Limb (tissue), 2 donors: Measurements from ENCODE around the gene LRTM1.
A peak's percentile ranks its signal among the peaks of the same experiment; 100 is the strongest.

ENCODE experiments used
- DNase-seq, 2 donors: peaks; one replicate each; pipeline ENCODE4 v3.0.0-alpha.2; 2016; ENCODE audit errors: extremely low spot score in 2 of 2

The LRTM1 gene

DNA sequence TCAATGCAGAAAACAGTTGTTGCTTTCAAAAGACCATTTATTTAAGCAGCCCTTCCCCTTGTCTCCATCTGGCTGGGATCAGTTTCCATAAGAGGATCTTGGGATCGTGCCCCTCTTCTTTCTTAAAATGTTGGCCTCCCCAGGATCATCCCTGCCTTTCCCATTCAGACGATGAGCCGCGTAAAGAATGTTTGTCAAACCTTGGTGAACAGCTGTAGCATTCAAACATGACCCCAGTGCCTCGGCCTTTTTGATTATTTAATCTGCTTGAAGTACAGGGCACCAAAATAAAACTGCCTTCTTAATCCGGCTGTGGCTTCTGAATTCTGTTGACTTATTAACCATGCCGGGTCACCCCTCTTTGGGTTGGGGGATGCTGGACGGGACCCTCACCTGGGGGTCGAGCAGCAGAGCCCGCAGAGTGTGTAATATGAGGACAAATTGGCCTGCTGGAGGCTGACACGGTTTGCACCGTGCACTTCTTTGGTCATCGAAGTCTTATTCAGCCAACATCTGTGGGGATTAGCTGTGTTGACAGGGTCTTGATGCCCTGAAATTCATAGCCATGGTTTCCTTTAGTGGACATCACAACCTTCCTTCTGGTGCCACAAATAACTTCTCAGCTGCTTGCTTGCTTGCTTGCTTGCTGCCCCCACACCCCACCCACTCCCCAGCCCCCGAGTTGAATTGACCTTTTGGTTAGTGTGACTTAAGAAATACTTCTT is at the start of gene LRTM1:
Gene LRTM1, minus strand, starts transcription at position 14 of the 725 bp plus-strand sequence. CDS start 148 bp downstream, outside the sequence.
- no peak for DNase-seq

DNA sequence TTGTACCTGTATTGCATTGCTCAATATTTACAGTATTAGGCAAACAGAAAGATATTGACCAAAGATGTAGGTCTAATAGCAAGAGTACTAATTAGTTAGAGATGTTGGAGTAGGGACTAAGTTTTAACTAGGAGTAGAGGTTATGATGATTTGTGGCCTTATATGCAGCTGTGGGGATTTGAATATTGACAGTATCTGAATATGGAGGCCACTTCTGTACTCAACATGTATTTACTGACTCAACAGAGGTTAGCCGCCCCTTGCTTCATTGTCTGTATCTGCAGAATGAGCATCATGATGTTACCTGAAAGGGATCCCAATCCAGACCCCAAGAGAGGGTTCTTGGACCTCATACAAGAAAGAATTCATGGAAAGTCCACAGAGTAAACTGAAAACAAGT is 49.6 kb upstream of the LRTM1 start:
- DNase-seq, result no peak

DNA sequence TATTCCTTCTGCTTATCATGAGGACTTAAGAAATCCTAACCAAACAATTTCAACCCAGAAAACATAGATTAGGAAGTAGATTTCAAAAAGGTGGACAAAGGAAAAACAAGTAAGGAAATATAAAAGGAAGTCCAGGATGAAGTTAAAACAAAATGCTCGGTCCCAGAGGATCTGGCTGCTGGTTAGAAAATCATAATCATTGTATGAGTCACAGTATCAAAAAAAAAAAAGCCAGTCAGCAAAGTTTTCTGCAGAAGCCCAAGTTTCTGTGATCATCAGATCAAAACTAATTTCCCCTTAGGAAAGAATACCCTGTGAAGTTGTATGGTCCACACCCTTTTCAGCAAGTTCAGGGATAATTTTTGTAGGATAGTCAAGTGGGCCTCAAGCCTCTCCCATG is 43.0 kb upstream of the LRTM1 start:
- no peak for DNase-seq

DNA sequence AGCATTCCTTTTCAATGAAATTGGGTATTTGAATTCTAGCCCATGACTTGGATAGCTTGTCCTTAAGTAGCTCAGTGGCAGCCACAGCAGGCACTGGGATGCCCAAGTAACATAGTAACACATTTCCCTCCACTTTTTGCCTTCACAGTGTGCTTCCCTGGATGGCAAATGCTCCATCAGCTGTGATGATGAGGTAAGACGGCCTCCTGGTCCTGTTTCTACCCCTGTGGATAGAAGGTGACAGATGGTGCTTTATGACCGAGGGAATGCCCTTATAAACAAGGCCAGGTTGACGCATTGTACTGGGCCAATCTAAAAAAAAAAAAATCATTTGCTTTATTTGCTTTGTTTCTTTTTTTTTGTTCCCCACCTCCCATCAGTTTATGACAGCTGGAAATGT is 41.8 kb upstream of the LRTM1 start:
- DNase-seq, result no peak

DNA sequence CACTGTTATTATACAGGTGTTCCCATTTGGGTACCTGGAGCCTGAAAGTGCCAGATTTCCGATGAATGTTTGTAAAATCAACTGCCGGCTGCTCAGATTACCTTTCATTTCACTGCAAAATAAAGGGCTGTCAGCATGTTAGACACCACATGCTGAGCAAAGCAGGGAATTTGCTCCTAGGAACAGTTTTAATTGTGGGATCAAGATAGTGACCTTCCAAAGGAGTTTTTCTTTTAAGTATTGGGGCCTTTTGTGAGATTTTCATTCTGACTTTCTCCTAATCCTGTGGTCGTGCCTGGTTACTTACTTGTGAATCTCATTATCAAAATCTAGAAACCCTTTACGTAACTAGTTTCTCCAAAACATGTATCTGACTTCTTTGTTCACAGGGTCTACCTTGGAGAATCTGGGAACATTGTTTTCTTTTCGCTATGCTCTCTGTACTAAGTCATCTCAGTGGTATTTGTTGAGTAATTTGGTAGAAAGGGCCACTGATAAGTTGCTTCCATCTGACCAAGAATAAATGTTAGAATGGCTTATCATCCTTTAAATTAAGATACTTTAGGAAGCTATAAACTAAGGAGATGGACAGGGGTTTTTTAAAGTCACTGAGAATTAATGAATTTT is 40.8 kb upstream of the LRTM1 start:
- DNase-seq, result no peak

DNA sequence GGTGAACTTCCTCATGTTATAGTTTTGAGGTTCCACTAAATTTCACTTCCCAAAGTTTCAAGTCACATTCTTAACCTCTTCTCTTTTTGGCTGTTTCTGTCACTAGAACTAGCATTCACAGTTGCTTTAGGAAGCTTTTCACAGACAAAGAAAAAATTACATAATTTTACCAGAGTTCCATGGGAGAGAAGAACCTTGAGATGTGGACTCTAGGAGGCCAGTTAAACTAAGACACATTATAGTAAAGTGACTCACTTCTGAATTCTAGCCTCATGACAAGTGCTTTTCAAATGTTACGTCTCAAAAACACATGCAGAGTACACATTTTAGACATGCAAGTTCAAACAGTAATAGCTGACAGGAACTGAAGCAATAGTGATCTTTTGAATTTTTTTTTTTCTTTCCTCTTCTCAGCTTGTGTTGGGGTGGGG is 39.9 kb upstream of the LRTM1 start:
- DNase-seq, result no peak

DNA sequence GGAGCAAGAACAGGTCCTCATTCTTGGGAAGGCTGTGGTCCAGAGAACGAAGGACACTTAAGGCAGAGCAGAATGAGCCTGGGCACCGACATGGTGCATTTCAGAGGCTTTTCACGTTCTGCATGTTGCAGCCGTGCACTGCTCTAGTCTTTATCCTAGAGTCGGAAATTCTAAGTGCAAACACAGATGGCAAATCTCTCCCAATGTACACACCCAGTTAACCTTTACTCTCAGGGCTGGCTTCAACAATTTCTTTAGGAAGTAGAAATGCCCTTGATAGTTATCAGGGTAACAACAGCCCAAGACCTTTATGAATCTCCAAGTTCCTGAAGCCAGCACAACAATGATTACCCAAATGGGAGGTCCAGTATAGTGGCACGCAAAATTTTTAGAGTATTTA is 39.1 kb upstream of the LRTM1 start:
- DNase-seq, result no peak

DNA sequence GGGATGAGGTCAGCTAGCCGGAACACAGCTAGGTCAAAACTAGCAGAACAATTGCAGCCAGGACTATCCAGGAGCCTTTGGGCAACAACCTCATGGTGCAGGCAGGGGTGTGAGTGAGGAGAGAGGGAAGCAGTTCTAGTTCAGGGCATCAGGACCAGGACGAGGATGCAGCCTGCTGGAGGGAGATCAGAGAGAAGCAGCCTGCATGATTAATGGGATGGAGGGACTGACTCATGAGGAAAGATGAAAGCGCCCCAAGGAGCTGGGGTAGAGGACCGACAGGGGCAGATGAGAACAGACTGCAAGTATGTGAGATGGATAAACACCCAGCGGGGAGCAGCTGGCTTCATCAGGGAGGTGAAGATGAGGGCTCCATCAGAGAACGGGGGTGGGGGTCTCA is 37.9 kb upstream of the LRTM1 start:
- no peak for DNase-seq

DNA sequence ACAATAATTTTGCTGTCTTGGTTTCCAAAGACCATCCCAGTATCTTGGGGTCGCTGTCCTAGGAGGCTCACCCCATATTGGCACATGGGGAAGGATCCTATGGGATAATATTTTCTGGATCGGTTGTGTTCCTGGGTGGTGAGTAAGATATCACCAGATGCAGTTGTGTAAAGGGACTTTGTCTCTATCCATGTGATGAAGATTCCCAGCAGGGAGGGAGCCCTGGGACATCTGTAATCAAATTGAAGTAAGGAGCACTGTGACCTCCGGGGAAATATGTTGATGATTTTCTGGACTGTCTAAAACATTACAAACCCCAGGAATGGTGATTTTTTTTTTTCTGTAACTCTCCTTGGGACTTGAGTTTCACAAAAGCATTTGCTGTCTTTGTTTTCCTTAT is 36.2 kb upstream of the LRTM1 start:
- no peak for DNase-seq

DNA sequence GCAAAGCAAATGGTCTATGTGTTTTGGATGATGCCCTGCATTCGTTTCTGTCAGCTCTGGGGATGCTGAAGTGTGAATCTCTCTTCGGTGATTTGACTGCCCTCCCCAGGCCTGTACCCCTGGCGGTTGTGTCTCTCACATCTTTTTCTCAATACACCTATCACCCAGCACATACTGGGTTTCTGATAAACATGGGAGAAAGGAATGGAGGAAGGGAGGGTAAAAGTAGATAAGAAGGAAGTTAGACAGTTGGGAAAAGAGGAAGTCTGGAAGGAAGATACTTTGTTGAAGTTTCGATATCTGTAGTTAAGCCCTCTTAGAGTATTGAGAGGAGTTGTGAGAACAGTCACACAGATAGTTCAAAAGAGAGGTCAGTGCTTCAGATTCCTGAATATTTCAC is 35.8 kb upstream of the LRTM1 start:
- DNase-seq, result no peak

DNA sequence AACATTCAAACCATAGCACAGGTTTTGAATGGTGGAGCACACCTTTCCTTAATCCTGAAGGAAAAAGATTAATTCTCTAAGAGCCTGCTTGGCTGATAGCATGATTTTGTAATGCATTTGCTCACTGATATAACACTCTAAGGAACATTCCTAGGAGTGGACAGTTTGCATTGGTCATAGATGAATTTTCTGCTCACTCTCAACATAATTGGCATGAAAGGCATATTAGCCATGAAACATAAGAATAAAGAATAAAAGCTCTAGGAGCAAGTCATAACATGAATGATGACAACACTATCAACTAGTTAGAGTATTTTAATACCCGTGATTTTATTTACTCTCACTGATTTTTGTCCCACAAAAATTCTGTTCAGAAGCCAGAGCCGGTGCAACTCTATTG is 34.3 kb upstream of the LRTM1 start:
- DNase-seq, result no peak

DNA sequence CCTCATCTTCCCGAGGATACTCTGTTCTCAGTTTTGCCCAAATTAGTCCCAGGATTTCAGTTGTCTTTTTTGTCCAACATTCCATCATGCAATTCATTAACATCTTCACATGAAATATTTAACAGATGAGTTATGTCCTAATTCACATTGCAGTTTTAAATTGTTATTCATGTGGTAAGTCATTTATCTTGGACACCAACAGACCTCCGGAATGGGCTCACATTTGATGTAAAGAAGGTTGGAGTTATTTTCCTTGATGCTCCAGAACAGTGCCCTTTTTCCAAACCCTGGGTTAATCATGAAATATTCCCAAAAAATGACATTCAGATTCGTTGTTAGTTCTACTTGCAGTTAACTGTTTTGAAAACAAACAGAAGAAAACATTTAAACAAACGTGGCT is 32.8 kb upstream of the LRTM1 start:
- no peak for DNase-seq

DNA sequence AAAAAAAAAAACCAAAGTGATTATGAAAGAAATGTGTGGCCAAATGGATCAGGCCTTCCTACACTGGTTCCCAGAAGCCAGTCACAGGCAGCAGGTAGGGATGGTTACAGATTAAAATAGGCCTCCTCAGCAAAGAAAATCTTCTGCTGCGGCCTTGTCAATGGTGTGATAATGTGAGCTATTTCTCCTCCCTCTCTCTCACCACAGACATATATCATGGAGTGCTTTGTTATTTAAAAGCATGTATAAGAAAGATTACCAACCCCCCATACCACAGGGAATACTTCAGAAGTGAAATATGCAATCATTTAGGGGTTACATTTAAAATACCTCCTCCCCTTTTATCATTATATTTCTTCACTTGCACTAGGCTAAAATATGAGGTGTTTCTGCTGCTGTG is 32.2 kb upstream of the LRTM1 start:
- no peak for DNase-seq

DNA sequence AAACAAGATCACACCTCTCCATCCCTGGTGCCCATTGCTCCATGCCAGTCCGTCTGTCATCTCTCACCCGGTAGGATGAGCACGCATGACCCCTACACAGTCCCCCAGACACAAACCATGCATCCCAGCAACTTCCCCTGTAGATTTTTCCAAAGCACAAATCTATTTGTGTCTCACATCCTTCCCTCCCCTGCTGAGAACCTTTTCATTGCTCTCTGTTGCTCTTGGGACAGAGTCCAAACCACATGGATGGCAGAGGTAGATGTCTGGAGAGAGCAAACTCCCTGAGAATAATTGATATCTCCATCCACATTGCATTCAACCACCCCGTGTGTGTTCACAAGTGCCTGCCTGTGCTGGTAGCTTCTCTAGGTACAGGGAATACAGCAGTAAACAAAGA is 29.9 kb upstream of the LRTM1 start:
- no peak for DNase-seq

DNA sequence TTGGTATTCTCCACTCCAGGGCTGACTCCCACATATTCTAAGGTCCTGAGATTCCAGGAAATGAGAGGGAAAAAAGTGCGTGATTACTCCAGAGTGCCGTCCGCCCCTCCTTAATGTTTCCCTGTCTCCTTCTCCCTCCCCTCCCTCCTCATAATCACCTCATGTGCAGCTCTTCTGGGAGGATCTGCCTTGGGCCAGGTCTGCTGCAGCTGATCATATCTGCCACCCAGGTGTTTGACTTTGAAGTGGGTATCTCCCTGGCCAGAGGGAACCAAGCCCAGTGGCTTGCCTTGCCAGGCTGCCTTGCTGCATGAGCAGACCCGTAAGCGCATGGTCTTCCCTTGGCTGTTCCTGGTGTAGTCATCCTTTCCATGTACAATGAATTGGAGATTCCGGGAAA is 28.1 kb upstream of the LRTM1 start:
- no peak for DNase-seq

DNA sequence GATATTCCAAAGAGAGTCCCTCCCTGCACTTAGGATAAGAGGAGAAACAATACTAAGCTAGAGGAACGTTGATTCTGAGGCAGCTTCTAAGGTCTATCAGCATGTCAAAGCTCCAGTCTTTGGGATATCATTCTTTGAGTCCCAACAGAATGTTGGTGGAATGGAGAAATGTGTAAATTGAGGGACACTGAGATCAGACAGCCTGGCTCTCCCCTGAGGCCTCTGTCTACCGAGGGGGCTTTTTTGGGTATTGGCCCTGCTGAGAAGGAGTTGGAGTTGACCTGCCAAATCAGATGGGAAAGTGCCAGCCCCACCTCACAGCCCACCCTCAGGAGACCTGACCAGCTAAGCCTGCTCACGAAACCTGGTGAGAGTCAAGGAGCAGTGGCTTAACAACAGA is 27.6 kb upstream of the LRTM1 start:
- DNase-seq, result no peak

DNA sequence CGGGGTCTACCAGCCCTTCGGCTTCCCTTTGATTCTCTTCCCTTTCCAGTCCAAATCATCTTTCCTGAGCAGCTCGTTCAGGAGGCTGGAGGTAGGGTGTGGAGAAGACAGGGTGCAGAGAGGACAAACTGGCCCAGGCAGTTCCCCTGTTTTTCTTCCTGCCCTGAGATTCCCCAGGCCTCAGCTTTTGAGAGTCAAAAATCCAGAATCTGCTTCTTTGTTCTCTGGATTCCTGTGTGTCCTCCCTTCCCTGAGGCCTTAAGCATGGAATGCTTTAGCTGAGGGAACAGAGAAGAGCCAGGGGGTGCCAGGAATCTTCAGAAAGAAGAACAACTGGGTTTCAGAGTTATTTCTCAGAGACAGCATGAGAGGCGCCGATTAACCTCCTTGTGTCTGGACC is 26.7 kb upstream of the LRTM1 start:
- no peak for DNase-seq

DNA sequence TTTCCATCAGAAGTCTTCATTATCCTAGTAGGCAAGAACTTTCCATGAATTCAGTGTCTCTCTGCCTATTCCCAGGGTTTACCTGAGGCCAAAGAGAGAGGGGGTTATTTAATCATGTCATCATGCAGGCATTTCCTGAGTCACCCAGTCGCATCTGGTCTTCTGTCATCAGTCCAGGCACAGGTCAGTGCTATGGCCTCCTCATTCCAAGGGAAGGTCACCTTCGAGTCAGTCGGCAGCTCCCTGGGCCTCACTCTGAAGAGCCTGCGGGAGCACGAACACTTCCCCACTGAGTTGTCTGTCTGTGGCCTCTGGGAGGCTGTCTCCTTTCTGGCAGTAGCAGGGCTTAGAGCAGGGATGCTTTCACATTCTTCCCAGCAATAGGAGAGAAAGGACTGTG is 26.2 kb upstream of the LRTM1 start:
- no peak for DNase-seq

DNA sequence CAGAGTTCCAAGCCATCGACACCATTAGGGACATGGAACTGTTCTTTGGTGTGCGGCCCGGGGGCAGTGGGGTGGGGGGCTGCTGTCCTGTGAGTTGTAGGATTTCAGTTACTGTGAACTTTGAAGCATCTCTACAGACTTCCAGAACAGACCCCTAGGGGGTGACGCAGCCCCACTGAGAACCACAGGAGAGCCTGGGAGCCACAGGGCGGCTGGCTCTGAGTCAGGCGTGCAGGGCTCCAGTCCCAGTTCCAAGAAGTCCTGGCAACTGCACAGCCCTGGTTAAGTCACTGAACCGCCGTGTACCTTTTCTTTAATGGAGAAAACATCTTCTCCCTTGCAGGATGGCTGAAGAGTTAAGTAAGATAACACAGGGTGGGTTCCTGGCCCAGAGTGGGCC is 23.5 kb upstream of the LRTM1 start:
- DNase-seq, result peak; percentile 75 to 76

DNA sequence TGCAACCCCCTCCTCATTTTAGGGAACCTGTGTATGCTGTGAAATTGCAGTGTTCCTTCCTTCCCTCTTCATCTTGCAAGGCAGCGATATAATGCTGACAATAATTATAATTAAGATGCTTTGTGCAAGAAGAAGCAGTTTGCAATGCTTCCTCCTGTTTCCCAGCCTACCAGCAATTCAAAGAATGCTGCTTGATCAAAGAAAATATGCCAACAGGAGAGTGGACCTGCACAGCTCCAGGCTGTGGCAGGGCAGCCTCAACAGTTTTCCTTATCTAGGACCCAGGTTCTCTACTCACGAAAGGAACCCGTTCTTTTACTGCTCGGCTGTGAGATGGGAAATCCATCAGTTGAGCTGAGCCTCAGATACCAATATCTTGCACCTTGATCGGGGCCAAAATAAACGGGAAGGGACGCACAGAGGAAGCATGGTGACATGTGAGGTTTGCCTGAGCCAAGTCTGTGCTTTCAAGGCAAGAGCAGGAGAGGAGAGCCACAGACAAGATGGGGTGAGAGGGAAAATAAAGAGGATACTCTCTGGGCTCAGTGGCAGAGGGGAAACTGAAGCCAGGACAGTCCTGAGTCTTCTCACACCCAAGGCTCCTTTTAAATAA is 22.6 kb upstream of the LRTM1 start:
- no peak for DNase-seq

DNA sequence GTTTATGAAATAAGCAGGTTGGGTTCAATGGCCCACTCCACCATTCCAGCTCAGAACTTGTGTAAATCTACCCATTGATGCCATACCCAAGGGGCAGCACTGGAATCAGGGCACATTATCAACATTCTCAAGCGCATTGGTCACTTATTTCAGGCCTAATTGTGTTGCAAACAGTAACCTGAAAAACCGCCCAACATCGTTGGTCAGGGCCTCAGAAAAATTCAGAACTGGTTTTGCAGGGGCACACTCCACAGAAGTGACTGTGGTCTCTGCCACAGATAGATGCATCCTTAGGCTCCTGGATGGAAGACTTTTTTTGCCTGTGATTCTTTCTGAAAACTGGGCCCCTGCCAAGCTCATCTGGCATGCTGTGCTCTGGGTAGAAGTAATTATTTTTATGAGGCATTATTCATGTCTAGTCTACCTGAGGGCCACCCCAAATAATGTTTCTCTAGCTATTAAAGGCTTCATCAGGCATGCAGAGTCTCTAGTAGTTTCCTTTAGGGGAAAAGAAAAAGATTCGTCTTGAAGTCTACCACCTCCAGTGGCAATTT is 21.7 kb upstream of the LRTM1 start:
- no peak for DNase-seq

DNA sequence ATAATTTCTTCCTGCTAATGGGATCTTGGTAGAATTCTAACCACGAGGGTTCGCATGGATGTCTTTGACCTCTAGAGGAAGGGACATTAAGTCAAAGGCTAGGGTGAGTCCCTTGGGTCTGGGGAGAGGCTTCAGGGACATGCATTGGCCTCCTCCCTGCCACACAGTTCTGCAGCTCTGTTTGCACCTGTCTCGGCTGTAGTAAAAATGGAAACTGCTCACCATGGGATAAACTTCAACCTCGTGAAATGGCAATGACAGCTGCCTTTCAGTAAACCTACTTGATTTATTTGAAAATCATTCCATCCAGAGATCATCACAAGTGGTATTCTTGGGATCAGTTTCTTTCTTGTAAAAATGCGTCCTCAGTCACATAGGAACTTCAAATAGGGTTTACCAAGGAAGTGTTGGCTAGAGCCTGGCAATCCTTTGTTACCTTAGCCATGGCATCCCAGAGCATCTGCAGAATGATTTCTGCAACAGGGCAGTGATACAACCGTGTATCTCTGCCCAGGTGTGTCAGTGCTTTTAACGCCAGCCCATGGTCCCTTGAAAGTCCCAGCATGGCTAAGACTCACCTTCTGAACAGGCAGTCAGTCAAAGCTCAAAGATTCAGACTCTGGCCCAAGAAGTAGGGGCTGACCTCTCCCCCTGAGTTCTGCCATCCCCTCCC is 14.0 kb upstream of the LRTM1 start:
- DNase-seq, result no peak
